CD4-positive, alpha-beta T cell (primary cell): ENCODE results near the gene EBF4. TPM values are rescaled to one million over a fixed set of nuclear protein-coding genes. Genes with fewer than 3 reads are reported as not detected.

Experiments
- ATAC-seq: fragments of 200-7000 bp; cut with Tn5 transposase; one replicate; pipeline ENCODE4 v1.10.0; 2022; ENCODE audit warnings: mild to moderate bottlenecking; ENCODE audit not compliant: poor library complexity
- CTCF ChIA-PET: fragments of 350-600 bp; sonication (Branson Sonifier 250); formaldehyde crosslinking; loops from one replicate; lab custom pipeline; 2021; ENCODE audit warnings: antibody characterized with exemption, inconsistent platforms; lab: Charles Lee
- POLR2A ChIA-PET: fragments of 350-600 bp; sonication (Branson Sonifier 250); formaldehyde crosslinking; loops from one replicate; lab custom pipeline; 2021; ENCODE audit warnings: antibody characterized with exemption, inconsistent platforms; lab: Charles Lee
- DNase-seq, 14 experiments: peaks; one replicate each; pipeline ENCODE4 v3.0.0-alpha.2; 2013 to 2020; ENCODE audit warnings: mixed read lengths in 2 of 14
- H3K27ac ChIP-seq, 2 donors: one replicate each; pipeline versions ENCODE4 v1.5.1 to v1.7.0; 2013; ENCODE audit warnings: low read length in 2 of 2, low read depth in 1 of 2, mild to moderate bottlenecking in 1 of 2
- H3K27me3 ChIP-seq, 2 experiments: 1 replicate in 1 of 2; 2 replicates in 1 of 2; pipeline versions ENCODE4 v1.6.1 to v1.7.0; 2013; ENCODE audit warnings: low read length in 2 of 2, control low read depth in 1 of 2, mild to moderate bottlenecking in 1 of 2, moderate library complexity in 1 of 2; ENCODE audit not compliant: insufficient read depth in 2 of 2, control insufficient read depth in 1 of 2
- H3K36me3 ChIP-seq: one replicate; pipeline ENCODE4 v1.6.1; 2013; ENCODE audit warnings: low read length, control low read depth; ENCODE audit not compliant: insufficient read depth
- H3K4me1 ChIP-seq: one replicate; pipeline ENCODE4 v1.6.1; 2013; ENCODE audit warnings: low read length, control low read depth; ENCODE audit not compliant: insufficient read depth
- H3K4me3 ChIP-seq: one replicate; pipeline ENCODE4 v1.5.1; 2013; ENCODE audit warnings: mild to moderate bottlenecking, low read length, moderate library complexity
- H3K9me3 ChIP-seq, 2 experiments: 1 replicate in 1 of 2; 2 replicates in 1 of 2; pipeline versions ENCODE4 v1.6.1 to v1.7.0; 2013; ENCODE audit warnings: low read length in 2 of 2, mild to moderate bottlenecking in 2 of 2, control low read depth in 1 of 2, moderate library complexity in 1 of 2; ENCODE audit not compliant: control insufficient read depth in 1 of 2, insufficient read depth in 1 of 2
- H3K27ac Mint-ChIP-seq: one replicate; pipeline ENCODE4 v1.8.0; 2020; ENCODE audit warnings: mixed read lengths
- H3K27me3 Mint-ChIP-seq: one replicate; pipeline ENCODE4 v1.8.0; 2021; ENCODE audit warnings: mixed read lengths
- H3K36me3 Mint-ChIP-seq: one replicate; pipeline ENCODE4 v1.8.0; 2021; ENCODE audit warnings: low read depth, mixed read lengths
- H3K4me1 Mint-ChIP-seq: one replicate; pipeline ENCODE4 v1.8.0; 2021; ENCODE audit warnings: low read depth, mixed read lengths
- H3K4me3 Mint-ChIP-seq: one replicate; pipeline ENCODE4 v1.8.0; 2020; ENCODE audit warnings: mild to moderate bottlenecking, mixed read lengths
- H3K9me3 Mint-ChIP-seq: one replicate; pipeline ENCODE4 v1.8.0; 2020; ENCODE audit warnings: mixed read lengths
- intact Hi-C, 2 experiments: fragments of 100-400 bp; cut with DNase I in 1 of 2; cut with micrococcal nuclease in 1 of 2; formaldehyde crosslinking; loops; one replicate each; pipeline versions ENCODE4 v1.15.1 to v1.9.0; 2023 to 2025; cut with DNase I, micrococcal nuclease
- total RNA-seq, 174 experiments: library from RNA in 2 of 174; stranded (reverse) in 2 of 174; gene quantifications; one replicate each; pipeline ENCODE4 v1.2.3 and lab custom pipeline; 2021 to 2026
- TF ChIP-seq, protein P1 (sequence below): fragments of 200-600 bp; IDR thresholded peaks from one replicate; pipeline ENCODE4 v1.8.0; 2022; ENCODE audit warnings: antibody characterized with exemption, mild to moderate bottlenecking

Gene EBF4
- total RNA-seq, 2 experiments from 2014 or later: 4.2 to 5.1 TPM

DNA sequence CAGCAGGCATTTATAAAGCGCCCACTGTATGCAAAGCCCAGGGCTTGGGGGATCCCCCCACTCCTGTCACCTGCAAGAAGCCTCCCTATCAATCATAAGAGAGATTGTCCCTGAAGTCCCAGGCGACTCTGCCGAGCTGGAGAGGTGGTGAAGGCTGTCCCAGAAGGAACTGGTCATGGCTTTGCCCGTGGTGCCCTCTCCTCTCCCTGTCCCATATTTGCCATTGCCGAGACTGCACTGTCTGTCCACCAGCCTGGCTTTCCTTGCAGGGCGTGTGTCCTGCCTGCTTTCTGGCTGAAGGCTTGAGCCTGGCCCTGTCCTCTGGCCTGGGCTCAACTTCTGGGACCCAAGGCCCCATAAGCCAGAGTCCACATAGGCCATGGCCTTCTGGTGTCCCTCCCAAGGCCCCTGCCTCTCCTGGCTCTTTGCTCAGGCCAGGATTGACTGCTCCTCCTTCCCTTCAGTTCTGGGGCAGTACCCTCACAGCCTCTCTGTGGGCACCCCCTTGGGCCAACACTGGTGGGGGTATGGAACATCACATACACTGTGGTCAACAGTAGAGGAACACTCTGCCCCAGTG is 61.0 kb downstream of the EBF4 start:
- peaks cover 23% of the 10 kb centered on the region for H3K27me3 Mint-ChIP-seq
- no peak for DNase-seq

DNA sequence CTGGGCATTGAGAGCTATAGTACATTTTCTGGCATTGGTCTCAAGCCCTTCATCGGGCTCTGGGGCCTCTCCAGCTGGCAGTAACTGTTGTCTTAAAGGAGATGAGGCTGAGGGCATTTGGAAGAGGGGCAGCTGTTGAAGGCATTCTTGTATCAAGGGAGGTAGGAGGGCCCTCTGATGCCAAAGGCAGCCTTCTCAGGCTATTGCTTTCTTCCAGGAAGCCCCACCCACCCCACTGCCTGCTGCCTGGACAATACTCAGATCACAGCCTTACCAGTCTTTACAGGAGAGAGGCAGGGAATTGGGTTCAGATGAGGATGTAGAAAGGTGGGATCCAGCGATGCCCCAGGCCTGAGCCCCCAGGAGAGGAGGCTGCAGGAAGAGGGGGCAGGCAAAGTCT is 61.8 kb downstream of the EBF4 start:
- Mint-ChIP-seq H3K4me1 (peaks cover 28% of the 10 kb centered on the region), H3K27ac (no peak overlapping the region), H3K4me3 (peak overlapping the region; percentile 15), H3K36me3 (no peaks in the 10 kb centered on the region), H3K27me3 (peaks cover 23% of the 10 kb centered on the region), H3K9me3 (no peaks in the 10 kb centered on the region)
- TF ChIP-seq, protein P1, sequence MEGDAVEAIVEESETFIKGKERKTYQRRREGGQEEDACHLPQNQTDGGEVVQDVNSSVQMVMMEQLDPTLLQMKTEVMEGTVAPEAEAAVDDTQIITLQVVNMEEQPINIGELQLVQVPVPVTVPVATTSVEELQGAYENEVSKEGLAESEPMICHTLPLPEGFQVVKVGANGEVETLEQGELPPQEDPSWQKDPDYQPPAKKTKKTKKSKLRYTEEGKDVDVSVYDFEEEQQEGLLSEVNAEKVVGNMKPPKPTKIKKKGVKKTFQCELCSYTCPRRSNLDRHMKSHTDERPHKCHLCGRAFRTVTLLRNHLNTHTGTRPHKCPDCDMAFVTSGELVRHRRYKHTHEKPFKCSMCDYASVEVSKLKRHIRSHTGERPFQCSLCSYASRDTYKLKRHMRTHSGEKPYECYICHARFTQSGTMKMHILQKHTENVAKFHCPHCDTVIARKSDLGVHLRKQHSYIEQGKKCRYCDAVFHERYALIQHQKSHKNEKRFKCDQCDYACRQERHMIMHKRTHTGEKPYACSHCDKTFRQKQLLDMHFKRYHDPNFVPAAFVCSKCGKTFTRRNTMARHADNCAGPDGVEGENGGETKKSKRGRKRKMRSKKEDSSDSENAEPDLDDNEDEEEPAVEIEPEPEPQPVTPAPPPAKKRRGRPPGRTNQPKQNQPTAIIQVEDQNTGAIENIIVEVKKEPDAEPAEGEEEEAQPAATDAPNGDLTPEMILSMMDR: no peak
- H3K36me3 ChIP-seq: no peaks in the 10 kb centered on the region
- H3K4me3 ChIP-seq: no peak overlapping the region
- peaks cover 40% of the 10 kb centered on the region for H3K4me1 ChIP-seq
- H3K9me3 ChIP-seq: no peaks in the 10 kb centered on the region
- CTCF ChIA-PET: interaction anchor here (1.9 kb wide), 1 partner anchor 11 kb away, joined by 4 read pairs; no protein-coding TSS in a partner anchor
- intact Hi-C loops: loop anchor here in 1 of 2 experiments (5.0 kb wide), 2 partner anchors 118 to 248 kb away; partner anchors contain the start of gene PTPRA
- POLR2A ChIA-PET: no interaction called here
- no peak overlapping the region for H3K27ac ChIP-seq
- DNase-seq: no peak
- peaks cover 13 to 16% of the 10 kb centered on the region in 2 experiments for H3K27me3 ChIP-seq
- no peak for ATAC-seq

More for the DNA sequence above, 61.0 kb downstream of the EBF4 start:
- ChIA-PET CTCF (interaction anchor here (0.9 to 2.8 kb wide), 10 partner anchors 10 to 92 kb away, joined by 3 to 29 read pairs (median 8); no protein-coding TSS in a partner anchor), POLR2A (interaction anchor here (0.8 to 2.2 kb wide), 9 partner anchors 12 to 101 kb away, joined by 3 to 12 read pairs (median 5); partner anchors contain the start of genes NOP56, PCED1A and VPS16)
- H3K27ac Mint-ChIP-seq: no peak overlapping the region
- Histone ChIP-seq H3K36me3 (no peaks in the 10 kb centered on the region), H3K27ac (no peak overlapping the region), H3K4me1 (peaks cover 40% of the 10 kb centered on the region), H3K9me3 (no peaks in the 10 kb centered on the region), H3K27me3 (peaks cover 13 to 16% of the 10 kb centered on the region in 2 experiments), H3K4me3 (no peak overlapping the region)
- peaks cover 28% of the 10 kb centered on the region for H3K4me1 Mint-ChIP-seq
- no peak for ATAC-seq
- H3K36me3 Mint-ChIP-seq: no peaks in the 10 kb centered on the region
- no peaks in the 10 kb centered on the region for H3K9me3 Mint-ChIP-seq
- TF ChIP-seq, protein P1: no peak
- H3K4me3 Mint-ChIP-seq: peak overlapping the region; percentile 90
- intact Hi-C loops: loop anchor here in 1 of 2 experiments (2.0 to 5.0 kb wide), 3 partner anchors 65 to 249 kb away; partner anchors contain the start of gene PTPRA

DNA sequence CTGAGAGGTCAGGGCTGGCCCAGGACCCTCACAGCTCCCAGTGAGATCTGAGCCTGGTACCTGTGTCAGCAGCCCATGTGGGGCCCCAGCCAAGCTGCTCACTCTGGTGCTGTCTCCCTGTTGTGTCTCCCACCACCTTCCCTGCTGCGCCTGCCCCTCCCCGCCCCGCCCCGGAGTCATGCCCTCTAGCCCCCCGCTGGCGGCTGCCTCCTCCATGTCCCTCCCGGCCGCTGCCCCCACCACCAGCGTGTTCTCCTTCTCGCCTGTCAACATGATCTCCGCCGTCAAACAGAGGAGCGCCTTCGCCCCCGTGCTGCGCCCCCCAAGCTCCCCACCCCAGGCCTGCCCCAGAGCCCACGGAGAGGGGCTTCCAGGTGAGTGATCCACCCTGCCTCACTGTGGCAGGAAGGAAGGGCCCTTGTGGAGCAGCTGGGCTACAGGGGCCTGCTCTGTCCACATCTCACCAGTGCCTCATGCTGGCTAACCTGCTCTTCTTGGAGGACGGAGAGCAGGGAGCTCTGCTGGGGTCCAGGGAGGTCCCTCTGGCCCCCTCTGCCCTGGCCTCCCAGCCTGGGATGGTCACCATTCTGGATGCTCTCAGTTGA is 63.0 kb downstream of the EBF4 start:
- TF ChIP-seq, protein P1: no peak
- H3K27me3 ChIP-seq: peaks cover 13 to 16% of the 10 kb centered on the region in 2 experiments
- DNase-seq: no peak
- no peaks in the 10 kb centered on the region for H3K9me3 Mint-ChIP-seq
- CTCF ChIA-PET: interaction anchor here (1.9 kb wide), 1 partner anchor 12 kb away, joined by 4 read pairs; no protein-coding TSS in a partner anchor
- no peaks in the 10 kb centered on the region for H3K36me3 ChIP-seq
- H3K4me1 Mint-ChIP-seq: peaks cover 22% of the 10 kb centered on the region
- H3K36me3 Mint-ChIP-seq: no peaks in the 10 kb centered on the region
- no peak overlapping the region for H3K4me3 ChIP-seq
- no peak overlapping the region for H3K4me3 Mint-ChIP-seq
- peaks cover 33% of the 10 kb centered on the region for H3K4me1 ChIP-seq
- no peaks in the 10 kb centered on the region for H3K9me3 ChIP-seq
- H3K27ac Mint-ChIP-seq: no peak overlapping the region
- H3K27ac ChIP-seq: no peak overlapping the region
- ATAC-seq: no peak
- intact Hi-C loops: no loop called here
- peaks cover 26% of the 10 kb centered on the region for H3K27me3 Mint-ChIP-seq
- POLR2A ChIA-PET: no interaction called here
